GM21825 (cell line): ENCODE data around the gene TULP4.
"Not testable (repeated sequence)": the region's sequence is repeated elsewhere in the genome, so short reads cannot be mapped to it uniquely, and the experiment has no call there.

Source experiments
- ATAC-seq: cut with Tn5 transposase; IDR thresholded peaks from one replicate; pipeline ENCODE4 v1.9.1; 2021; ENCODE audit warnings: mild to moderate bottlenecking, moderate library complexity; ENCODE audit not compliant: unreplicated experiment

Gene TULP4

GRCh38 chr6:158327211-158327610 is 14.9 kb downstream of the TULP4 start:
- ATAC-seq, result no peak

GRCh38 chr6:158328952-158329351 is 16.7 kb downstream of the TULP4 start:
- ATAC-seq, result no peak

DNA sequence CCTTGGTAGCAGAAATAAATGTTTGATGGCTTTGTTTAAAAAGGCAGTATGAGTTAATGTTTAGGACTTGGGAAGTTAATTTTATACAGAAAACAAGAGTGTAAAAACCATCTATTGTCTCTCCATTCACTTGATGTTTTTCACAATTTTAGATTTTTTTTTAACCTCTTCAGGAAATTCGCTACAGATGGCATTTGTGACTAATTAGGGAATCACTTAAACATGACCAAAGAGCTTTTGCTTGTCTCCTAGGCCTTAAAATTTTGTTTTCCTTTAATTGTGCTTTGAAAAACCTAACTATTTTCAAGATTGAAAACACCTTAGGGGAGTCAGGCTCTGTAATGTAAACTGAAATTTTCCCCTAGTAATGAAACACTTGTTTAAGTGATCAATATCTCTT is 17.3 kb downstream of the TULP4 start:
- no peak for ATAC-seq

DNA sequence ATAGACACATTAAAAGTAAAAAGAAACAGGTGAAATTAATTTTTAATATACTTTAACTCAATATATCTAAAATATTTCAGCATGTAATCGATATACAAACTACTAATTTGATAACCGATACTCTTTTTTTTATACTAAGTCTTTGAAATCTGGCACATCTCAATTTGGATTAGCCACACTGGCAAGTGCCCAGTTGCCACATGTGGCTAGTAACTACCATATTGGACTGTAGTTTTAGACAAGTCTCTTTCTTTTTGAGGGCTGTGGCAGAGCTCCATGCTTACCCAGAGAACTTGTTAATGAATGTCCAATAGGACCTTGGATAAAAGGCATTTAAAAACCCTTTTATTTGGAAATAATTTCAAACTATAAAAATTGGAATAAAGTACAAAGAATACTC is 17.8 kb downstream of the TULP4 start:
- no peak for ATAC-seq

DNA sequence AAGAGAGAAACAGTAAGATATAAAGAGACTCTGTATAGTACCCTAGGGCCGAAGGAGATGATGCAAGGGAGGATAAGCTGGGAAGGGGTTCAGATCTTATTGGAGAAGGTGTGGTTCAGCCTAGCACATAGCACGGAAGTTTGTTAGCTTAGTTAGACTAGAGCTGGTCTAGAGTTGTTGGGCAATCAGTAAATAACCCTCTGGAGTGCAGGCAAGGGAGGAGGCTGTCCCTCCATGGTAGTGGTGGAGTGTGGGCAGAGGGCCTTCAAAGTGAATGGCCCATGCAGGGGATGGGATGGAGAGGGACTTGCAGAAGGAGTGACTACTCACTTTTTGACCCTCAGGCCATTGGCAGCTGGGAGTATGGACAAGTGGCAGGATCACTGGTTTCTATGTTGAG is 20.0 kb downstream of the TULP4 start:
- no peak for ATAC-seq

- ATAC-seq, result no peak
Measured at GRCh38 chr6:158333094-158333493, 20.8 kb downstream of the TULP4 start.

GRCh38 chr6:158334534-158334933 is 22.3 kb downstream of the TULP4 start:
- ATAC-seq, result no peak

- no peak for ATAC-seq
Measured at GRCh38 chr6:158337332-158337731, 25.1 kb downstream of the TULP4 start.

DNA sequence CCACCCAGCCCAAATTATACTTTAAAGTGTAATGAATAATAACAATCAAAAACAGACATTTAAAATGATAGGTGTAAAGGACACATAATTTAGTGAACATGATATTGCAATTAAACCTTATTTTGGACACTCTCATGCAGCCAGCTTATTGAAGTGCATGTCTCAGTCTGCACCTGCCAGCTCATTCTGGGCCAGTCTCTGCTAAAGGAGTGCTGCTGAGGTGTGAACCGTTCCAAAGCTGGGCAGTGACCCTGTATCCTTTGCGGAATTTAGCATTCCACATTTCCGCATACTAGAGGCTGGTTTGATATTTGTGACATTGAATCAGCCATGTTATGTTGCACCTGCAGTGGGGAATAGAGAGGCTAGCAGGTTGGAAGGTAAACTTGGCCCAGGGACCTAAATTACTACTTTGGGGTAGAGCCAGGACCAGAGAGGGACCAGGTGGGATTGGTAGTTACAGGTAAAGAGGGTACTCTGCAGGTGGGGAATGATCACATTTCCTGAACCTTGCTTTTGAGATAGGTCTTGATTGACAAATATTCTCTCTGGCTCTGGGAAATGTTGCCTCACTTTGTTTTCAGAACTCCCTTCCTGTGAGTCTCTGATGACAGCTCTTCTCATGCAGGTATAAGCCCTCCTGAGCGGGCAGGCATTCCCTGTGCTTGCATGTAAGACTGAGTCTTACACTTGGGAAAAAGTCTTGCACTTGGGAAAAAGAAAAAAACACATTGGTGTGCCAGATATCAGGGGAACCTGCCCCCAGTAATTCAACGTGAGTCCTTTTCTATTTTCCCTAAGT is 26.2 kb downstream of the TULP4 start:
- no peak for ATAC-seq

GRCh38 chr6:158339197-158339596 is 26.9 kb downstream of the TULP4 start:
- ATAC-seq, result not testable (repeated sequence)

GRCh38 chr6:158340252-158340651 is 28.0 kb downstream of the TULP4 start:
- ATAC-seq, result no peak

DNA sequence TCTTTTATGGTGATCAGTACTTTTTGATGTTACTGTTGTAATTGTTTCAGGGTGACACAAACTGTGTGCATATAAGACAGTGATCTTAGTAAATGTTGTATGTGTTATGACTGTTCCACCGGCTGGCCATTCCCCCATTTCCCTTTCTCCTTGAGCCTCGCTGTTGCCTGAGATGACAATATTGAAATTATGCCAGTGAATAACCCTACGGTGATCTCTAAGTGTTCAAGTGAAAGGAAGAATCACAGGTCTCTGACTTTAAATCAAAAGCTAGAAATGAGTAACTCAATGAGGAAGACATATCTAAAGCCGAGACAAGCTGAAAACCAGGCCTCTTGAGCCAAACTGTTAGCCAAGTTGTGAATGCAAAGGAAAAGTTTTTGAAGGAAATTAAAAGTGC is 32.3 kb downstream of the TULP4 start:
- no peak for ATAC-seq

GRCh38 chr6:158345444-158345843 is 33.2 kb downstream of the TULP4 start:
- not testable (repeated sequence) for ATAC-seq

DNA sequence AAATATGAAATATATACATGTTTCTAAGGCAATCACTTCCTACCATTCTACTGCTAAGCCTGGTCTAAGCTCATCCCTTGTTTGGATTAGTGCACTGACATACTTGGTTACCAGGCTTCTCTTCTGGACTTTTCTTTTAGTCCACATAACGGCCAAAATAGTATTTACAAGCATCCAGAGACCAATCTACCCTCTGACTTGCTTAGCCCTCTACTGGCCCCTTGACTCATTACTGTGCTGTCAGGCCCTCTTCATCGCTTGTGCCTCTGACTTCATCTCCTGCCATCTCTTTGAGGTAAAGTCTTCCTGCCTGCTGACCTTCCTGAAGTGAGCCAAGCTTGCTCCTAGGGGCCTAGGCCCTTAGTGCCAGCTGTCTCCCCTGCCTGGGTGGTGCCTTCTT is 35.1 kb downstream of the TULP4 start:
- no peak for ATAC-seq

DNA sequence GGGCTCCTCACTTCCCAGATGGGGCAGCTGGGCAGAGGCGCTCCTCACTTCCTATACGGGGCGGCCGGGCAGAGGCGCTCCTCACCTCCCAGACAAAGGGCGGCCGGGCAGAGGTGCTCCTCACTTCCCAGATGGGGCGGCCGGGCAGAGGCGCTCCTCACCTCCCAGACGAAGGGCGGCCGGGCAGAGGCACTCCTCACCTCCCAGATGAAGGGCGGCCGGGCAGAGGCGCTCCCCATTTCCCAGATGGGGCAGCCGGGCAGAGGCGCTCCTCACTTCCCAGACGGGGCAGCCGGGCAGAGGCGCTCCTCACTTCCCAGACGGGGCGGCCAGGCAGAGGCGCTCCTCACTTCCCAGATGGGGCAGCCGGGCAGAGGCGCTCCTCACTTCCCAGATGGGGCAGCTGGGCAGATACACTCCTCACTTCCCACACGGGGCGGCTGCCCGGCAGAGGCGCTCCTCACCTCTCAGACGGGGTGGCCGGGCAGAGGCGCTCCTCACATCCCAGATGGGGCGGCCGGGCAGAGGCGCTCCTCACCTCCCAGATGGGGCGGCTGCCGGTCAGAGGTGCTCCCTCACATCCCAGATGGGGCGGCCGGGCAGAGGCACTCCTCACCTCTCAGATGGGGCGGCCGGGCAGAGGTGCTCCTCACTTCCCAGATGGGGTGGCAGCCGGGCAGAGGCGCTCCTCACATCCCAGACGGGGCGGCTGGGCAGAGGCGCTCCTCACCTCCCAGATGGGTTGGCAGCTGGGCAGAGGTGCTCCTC is 36.7 kb downstream of the TULP4 start:
- not testable (repeated sequence) for ATAC-seq

DNA sequence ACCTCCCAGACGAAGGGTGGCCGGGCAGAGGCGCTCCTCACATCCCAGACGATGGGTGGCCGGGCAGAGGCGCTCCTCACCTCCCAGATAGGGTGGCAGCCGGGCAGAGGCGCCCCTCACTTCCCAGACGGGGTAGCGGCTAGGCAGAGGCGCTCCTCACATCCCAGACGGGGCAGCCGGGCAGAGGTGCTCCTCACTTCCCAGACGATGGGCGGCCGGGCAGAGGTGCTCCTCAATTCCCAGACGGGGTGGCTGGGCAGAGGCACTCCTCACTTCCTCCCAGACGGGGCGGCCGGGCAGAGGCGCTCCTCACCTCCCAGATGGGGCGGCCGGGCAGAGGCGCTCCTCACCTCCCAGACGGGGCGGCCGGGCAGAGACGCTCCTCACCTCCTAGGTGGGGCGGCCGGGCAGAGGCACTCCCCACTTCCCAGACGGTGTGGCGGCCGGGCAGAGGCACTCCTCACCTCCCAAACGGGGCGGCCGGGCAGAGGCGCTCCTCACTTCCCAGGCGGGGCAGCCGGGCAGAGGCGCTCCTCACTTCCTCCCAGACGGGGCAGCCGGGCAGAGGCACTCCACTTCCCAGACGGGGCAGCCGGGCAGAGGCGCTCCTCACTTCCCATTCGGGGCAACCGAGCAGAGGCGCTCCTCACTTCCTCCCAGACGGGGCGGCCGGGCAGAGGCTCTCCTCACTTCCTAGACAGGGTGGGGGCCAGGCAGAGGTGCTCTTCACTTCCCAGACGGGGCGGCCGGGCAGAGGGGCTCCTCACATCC is 37.4 kb downstream of the TULP4 start:
- not testable (repeated sequence) for ATAC-seq

DNA sequence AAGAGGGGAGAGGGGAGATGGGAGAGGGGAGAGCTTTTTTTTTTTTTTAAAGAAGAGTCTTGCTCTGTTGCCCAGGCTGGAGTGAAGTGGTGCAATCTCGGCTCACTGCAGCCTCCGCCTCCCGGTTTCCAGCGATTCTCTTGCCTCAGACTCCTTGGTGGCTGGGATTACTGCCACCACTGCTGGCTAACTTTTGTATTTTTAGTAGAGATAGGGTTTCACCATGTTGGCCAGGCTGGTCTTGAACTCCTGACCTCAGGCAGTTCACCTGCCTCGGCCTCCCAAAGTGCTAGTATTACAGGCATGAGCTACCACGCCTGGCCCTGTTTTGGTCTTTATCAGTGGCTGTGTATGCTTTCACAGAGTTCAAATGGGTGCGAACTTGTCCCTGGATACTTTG is 38.5 kb downstream of the TULP4 start:
- not testable (repeated sequence) for ATAC-seq

- no peak for ATAC-seq
Measured at GRCh38 chr6:158353883-158354877, 41.9 kb downstream of the TULP4 start.

- ATAC-seq, result peak; percentile 18
Measured at GRCh38 chr6:158356586-158357546, 44.6 kb downstream of the TULP4 start.
